AG04450 (cell line): ENCODE data around the gene NSRP1. TPM values are rescaled to one million over a fixed set of nuclear protein-coding genes. Genes with fewer than 3 reads are reported as not detected.
"Not testable (repeated sequence)": the region's sequence is repeated elsewhere in the genome, so short reads cannot be mapped to it uniquely, and the experiment has no call there.

ENCODE experiments used
- CTCF ChIA-PET: fragments of 300-600, 350-600 bp; formaldehyde crosslinking; extraction: SDS; loops from one replicate; lab custom pipeline; 2022; ENCODE audit warnings: antibody characterized with exemption, inconsistent platforms; lab: Charles Lee
- POLR2A ChIA-PET: fragments of 350-600 bp; formaldehyde crosslinking; extraction: SDS; loops from one replicate; lab custom pipeline; 2021; ENCODE audit warnings: antibody characterized with exemption, inconsistent platforms; lab: Yijun Ruan, JAX
- DNase-seq: peaks from one replicate; pipeline ENCODE4 v3.0.0-alpha.2; 2011; ENCODE audit warnings: low read depth, low spot score
- H3K27ac ChIP-seq: one replicate; pipeline ENCODE4 v1.5.1; 2012; ENCODE audit warnings: low read depth, low read length, control low read depth
- H3K27me3 ChIP-seq: one replicate; pipeline ENCODE4 v1.6.0; 2012; ENCODE audit warnings: low read length; ENCODE audit not compliant: control insufficient read depth, insufficient read depth
- H3K4me3 ChIP-seq: 2 replicates; pipeline ENCODE4 v1.5.1; 2011; ENCODE audit warnings: mild to moderate bottlenecking, low read depth, low read length, control low read depth
- H3K9me3 ChIP-seq: 2 replicates; pipeline ENCODE4 v1.5.1; 2012; ENCODE audit warnings: low read length; ENCODE audit not compliant: control insufficient read depth, insufficient read depth
- polyA plus RNA-seq: library from polyadenylated mRNA; depleted of rRNA; stranded (reverse); fragments of >200 nt; gene quantifications from 2 replicates; pipeline ENCODE4 v1.2.3, GENCODE V29; 2011
- TF ChIP-seq, protein P1 (sequence below): IDR thresholded peaks from 2 replicates; pipeline ENCODE4 v1.5.1; 2011; ENCODE audit warnings: low read depth, low read length, control low read depth, inconsistent platforms

NSRP1 gene
- polyA plus RNA-seq, 1 experiment, result 18.6 TPM

DNA sequence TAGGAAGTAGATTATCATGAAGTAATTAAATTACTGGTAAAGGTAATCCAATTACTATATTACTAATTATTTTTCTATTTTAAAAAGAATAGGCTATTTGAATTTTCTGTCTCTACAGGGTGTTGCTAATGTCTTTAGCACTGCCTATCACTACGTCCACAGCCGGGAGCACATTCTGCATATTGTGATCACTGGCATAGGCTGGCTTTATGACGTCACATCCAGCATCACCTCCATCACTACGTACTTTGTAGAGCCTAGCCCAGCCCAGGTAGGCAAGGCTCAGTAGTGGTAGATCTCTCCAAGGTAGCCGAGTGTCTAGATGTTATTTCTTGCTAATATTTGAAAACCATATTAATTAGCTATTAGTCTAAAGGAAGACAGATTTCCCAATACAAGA lies 33.8 kb upstream of the NSRP1 start:
- ChIA-PET CTCF (interaction anchor here (8.1 kb wide), 1 partner anchor 11 kb away, joined by 63 read pairs; no protein-coding TSS in a partner anchor), POLR2A (no interaction called here)
- H3K27ac ChIP-seq, result no peak overlapping the region
- peaks cover 23% of the 10 kb centered on the region for H3K27me3 ChIP-seq
- no peaks in the 10 kb centered on the region for H3K9me3 ChIP-seq
- no peak overlapping the region for H3K4me3 ChIP-seq
- DNase-seq, result no peak
- TF ChIP-seq, protein P1, sequence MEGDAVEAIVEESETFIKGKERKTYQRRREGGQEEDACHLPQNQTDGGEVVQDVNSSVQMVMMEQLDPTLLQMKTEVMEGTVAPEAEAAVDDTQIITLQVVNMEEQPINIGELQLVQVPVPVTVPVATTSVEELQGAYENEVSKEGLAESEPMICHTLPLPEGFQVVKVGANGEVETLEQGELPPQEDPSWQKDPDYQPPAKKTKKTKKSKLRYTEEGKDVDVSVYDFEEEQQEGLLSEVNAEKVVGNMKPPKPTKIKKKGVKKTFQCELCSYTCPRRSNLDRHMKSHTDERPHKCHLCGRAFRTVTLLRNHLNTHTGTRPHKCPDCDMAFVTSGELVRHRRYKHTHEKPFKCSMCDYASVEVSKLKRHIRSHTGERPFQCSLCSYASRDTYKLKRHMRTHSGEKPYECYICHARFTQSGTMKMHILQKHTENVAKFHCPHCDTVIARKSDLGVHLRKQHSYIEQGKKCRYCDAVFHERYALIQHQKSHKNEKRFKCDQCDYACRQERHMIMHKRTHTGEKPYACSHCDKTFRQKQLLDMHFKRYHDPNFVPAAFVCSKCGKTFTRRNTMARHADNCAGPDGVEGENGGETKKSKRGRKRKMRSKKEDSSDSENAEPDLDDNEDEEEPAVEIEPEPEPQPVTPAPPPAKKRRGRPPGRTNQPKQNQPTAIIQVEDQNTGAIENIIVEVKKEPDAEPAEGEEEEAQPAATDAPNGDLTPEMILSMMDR, result no peak

DNA sequence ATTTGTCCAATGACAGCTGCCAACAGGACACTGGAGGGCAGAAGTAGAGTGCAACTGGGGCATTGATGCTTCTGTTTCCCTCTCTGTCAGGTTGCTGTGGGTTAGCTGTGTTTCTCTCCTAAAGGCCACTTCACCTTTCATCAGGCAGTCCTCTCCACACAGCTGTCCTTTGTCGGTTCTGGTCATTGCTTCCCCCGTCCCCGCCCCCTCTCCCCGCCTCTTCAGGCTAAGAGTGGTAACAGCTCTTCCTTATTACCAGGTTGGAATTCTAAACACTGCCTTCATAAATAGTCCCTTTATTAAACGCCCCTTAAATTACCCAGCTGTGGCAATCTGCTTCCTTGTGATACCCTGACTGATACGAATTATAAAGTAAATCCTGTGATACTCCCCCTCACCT lies 31.8 kb upstream of the NSRP1 start:
- ChIA-PET CTCF (interaction anchor here (2.0 to 8.1 kb wide), 2 partner anchors 9 to 63 kb away, joined by 12 to 63 read pairs; no protein-coding TSS in a partner anchor), POLR2A (no interaction called here)
- TF ChIP-seq, protein P1, result no peak
- no peak for DNase-seq
- Histone ChIP-seq H3K27me3 (peaks cover 15% of the 10 kb centered on the region), H3K27ac (no peak overlapping the region), H3K4me3 (no peak overlapping the region), H3K9me3 (no peaks in the 10 kb centered on the region)

DNA sequence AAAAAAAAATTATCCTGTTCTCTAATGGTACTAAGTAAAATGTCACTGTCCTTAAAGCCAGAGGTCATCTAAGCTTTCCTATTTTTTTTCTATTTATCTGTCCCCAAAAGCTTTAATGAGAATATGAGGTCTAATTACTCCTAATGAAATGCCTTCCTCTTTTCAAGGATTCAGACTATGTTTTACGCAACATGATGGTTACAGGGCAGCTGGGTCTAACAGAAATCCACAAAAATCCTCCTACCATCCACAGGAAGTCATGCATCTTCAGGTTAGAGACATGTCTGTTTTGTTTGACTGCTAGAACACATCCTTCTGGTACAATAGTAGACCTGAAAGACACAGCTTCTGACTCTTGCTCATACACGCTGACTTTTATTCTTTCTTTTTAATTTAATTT lies 29.7 kb upstream of the NSRP1 start:
- Histone ChIP-seq H3K27me3 (peaks cover 6% of the 10 kb centered on the region), H3K4me3 (no peak overlapping the region), H3K9me3 (no peaks in the 10 kb centered on the region), H3K27ac (no peak overlapping the region)
- CTCF ChIA-PET, result no interaction called here
- DNase-seq, result no peak
- POLR2A ChIA-PET, result no interaction called here
- TF ChIP-seq, protein P1, result no peak

DNA sequence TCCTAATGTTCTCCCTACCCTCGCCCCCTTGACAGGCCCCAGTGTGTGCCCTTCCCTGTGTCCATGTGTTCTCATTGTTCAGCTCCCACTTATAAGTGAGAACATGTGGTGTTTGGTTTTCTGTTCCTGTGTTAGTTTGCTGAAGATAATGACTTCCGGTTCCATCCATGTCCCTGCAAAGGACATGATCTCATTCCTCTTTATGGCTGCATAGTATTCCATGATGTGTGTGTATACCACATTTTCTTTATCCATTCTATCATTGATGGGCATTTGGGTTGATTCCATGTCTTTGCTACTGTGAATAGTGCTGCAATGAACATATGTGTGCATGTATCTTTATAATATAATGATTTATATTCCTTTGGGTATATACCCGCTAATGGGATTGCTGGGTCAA lies 29.2 kb upstream of the NSRP1 start:
- POLR2A ChIA-PET, result interaction anchor here (0.5 kb wide), 1 partner anchor 1097 kb away, joined by 5 read pairs; no protein-coding TSS in a partner anchor

DNA sequence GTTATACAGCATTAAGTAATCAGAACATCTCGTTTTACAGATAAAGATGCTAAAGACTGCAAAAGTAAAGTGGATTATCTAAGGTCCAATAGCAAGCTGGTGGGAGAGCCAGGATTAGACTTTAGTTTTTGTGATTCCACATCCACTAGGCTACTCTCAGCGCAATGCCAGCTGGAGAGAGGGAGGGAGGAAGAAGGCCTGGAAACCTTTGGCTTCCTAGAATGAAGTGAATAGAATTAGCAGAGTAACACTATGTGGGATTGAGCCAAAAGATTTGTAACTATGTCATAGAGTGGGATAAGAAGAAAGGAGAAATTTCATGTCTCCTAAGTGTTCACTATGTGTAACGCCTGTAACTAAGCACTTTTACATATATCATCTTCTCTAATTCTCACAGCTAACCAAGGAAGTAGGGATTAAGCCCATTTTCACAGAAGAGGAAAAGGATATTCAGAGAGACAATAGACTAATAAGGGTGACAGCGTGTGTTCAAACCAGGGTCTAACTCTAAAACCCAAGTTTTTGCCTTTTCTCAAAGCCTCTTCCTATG lies 25.4 kb upstream of the NSRP1 start:
- Histone ChIP-seq H3K4me3 (no peak overlapping the region), H3K9me3 (no peaks in the 10 kb centered on the region), H3K27ac (no peak overlapping the region), H3K27me3 (peaks cover 2% of the 10 kb centered on the region)
- DNase-seq, result no peak
- ChIA-PET CTCF (interaction anchor here (0.7 to 6.7 kb wide), 7 partner anchors 9 to 510 kb away, joined by 3 to 178 read pairs (median 109); partner anchors contain the start of gene SSH2), POLR2A (no interaction called here)
- TF ChIP-seq, protein P1, result no peak

More for the DNA sequence above, 29.2 kb upstream of the NSRP1 start:
- not testable (repeated sequence) for H3K27me3 ChIP-seq, H3K27ac ChIP-seq, H3K9me3 ChIP-seq, H3K4me3 ChIP-seq, DNase-seq
- CTCF ChIA-PET, result interaction anchor here (0.7 to 1.4 kb wide), 3 partner anchors 156 to 470 kb away, joined by 3 to 4 read pairs (median 3); no protein-coding TSS in a partner anchor
